ENCODE results near the gene REEP5.
"Not testable (repeated sequence)": the region's sequence is repeated elsewhere in the genome, so short reads cannot be mapped to it uniquely, and the experiment has no call there.

- TF ChIP-seq, protein P1, sequence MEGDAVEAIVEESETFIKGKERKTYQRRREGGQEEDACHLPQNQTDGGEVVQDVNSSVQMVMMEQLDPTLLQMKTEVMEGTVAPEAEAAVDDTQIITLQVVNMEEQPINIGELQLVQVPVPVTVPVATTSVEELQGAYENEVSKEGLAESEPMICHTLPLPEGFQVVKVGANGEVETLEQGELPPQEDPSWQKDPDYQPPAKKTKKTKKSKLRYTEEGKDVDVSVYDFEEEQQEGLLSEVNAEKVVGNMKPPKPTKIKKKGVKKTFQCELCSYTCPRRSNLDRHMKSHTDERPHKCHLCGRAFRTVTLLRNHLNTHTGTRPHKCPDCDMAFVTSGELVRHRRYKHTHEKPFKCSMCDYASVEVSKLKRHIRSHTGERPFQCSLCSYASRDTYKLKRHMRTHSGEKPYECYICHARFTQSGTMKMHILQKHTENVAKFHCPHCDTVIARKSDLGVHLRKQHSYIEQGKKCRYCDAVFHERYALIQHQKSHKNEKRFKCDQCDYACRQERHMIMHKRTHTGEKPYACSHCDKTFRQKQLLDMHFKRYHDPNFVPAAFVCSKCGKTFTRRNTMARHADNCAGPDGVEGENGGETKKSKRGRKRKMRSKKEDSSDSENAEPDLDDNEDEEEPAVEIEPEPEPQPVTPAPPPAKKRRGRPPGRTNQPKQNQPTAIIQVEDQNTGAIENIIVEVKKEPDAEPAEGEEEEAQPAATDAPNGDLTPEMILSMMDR (IDR thresholded peaks at IDR 0.05; ENCODE audit: low read depth, low read length, missing input control): not testable (repeated sequence)
- not testable (repeated sequence) for TF ChIP-seq EGR1 (IDR thresholded peaks at IDR 0.05; ENCODE audit: low read depth in 2 of 2); HNF4G (IDR thresholded peaks at IDR 0.05); TAF1 (conservative IDR thresholded peaks at IDR 0.05); RXRA (IDR thresholded peaks at IDR 0.05); GABPA (IDR thresholded peaks at IDR 0.05 in 1 of 2, conservative IDR thresholded peaks at IDR 0.05 in 1 of 2); YY1 (IDR thresholded peaks at IDR 0.05)
- TF ChIP-seq, protein P2, sequence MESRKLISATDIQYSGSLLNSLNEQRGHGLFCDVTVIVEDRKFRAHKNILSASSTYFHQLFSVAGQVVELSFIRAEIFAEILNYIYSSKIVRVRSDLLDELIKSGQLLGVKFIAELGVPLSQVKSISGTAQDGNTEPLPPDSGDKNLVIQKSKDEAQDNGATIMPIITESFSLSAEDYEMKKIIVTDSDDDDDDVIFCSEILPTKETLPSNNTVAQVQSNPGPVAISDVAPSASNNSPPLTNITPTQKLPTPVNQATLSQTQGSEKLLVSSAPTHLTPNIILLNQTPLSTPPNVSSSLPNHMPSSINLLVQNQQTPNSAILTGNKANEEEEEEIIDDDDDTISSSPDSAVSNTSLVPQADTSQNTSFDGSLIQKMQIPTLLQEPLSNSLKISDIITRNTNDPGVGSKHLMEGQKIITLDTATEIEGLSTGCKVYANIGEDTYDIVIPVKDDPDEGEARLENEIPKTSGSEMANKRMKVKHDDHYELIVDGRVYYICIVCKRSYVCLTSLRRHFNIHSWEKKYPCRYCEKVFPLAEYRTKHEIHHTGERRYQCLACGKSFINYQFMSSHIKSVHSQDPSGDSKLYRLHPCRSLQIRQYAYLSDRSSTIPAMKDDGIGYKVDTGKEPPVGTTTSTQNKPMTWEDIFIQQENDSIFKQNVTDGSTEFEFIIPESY (IDR thresholded peaks at IDR 0.05): not testable (repeated sequence)
- TF ChIP-seq, protein P3, sequence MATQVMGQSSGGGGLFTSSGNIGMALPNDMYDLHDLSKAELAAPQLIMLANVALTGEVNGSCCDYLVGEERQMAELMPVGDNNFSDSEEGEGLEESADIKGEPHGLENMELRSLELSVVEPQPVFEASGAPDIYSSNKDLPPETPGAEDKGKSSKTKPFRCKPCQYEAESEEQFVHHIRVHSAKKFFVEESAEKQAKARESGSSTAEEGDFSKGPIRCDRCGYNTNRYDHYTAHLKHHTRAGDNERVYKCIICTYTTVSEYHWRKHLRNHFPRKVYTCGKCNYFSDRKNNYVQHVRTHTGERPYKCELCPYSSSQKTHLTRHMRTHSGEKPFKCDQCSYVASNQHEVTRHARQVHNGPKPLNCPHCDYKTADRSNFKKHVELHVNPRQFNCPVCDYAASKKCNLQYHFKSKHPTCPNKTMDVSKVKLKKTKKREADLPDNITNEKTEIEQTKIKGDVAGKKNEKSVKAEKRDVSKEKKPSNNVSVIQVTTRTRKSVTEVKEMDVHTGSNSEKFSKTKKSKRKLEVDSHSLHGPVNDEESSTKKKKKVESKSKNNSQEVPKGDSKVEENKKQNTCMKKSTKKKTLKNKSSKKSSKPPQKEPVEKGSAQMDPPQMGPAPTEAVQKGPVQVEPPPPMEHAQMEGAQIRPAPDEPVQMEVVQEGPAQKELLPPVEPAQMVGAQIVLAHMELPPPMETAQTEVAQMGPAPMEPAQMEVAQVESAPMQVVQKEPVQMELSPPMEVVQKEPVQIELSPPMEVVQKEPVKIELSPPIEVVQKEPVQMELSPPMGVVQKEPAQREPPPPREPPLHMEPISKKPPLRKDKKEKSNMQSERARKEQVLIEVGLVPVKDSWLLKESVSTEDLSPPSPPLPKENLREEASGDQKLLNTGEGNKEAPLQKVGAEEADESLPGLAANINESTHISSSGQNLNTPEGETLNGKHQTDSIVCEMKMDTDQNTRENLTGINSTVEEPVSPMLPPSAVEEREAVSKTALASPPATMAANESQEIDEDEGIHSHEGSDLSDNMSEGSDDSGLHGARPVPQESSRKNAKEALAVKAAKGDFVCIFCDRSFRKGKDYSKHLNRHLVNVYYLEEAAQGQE (IDR thresholded peaks at IDR 0.05): not testable (repeated sequence)
Observed at GRCh38 chr5:112892066-112892465, 30.0 kb downstream of the REEP5 start.
